GM12878 (cell line): ENCODE data around the gene STXBP3. TPM values are rescaled to one million over a fixed set of nuclear protein-coding genes. Genes with fewer than 3 reads are reported as not detected.

Experiments used
- ATAC-seq: fragments of 200-7000 bp; cut with Tn5 transposase; 3 replicates; pipeline ENCODE4 v1.9.1; 2020; ENCODE audit warnings: mild to moderate bottlenecking, moderate library complexity
- BruUV-seq: library from RNA; stranded (reverse); fragments of 400-500 nt; replicated peaks from 2 replicates; lab custom pipeline; 2021; lab: Mats Ljungman, UMichigan
- CTCF ChIA-PET: fragments of 300-600 bp; sonication (Branson Sonifier 250); formaldehyde crosslinking; extraction: SDS; loops from one replicate; lab custom pipeline; 2021; ENCODE audit warnings: inconsistent platforms; lab: Yijun Ruan, JAX
- POLR2A ChIA-PET: fragments of 350-600 bp; formaldehyde crosslinking; extraction: SDS; loops from one replicate; lab custom pipeline; 2021; ENCODE audit warnings: inconsistent platforms; lab: Charles Lee
- RAD21 ChIA-PET: fragments of 300-600 bp; sonication (Branson Sonifier 250); formaldehyde crosslinking; loops from one replicate; lab custom pipeline; 2023; ENCODE audit warnings: antibody characterized with exemption; ENCODE audit not compliant: unreplicated experiment; lab: Charles Lee
- SMC1A ChIA-PET: fragments of 300-600 bp; sonication (Branson Sonifier 250); formaldehyde crosslinking; loops from one replicate; lab custom pipeline; 2023; ENCODE audit not compliant: unreplicated experiment, uncharacterized antibody; lab: Charles Lee
- DNase-seq: peaks from one replicate; pipeline ENCODE4 v3.0.0-alpha.2; 2011; ENCODE audit warnings: low read depth, low spot score
- FAIRE-seq: peaks from 3 replicates; lab custom pipeline; 2011; peaks lifted over from hg19 to GRCh38; lab: Jason Lieb, UNC
- H2AFZ ChIP-seq: 2 replicates; pipeline ENCODE4 v1.6.0; 2011; ENCODE audit warnings: low read depth, low read length, control low read depth; ENCODE audit not compliant: control insufficient read depth
- H3K27ac ChIP-seq: 2 replicates; pipeline ENCODE4 v1.5.1; 2011; ENCODE audit warnings: control low read depth; ENCODE audit not compliant: control insufficient read depth, insufficient read depth
- H3K27me3 ChIP-seq, 2 experiments: replicated peaks in 1 of 2; 2 replicates each; pipeline versions ENCODE4 v1.6.0 to v1.6.1; 2011; ENCODE audit warnings: low read length in 1 of 2; ENCODE audit not compliant: control insufficient read depth in 2 of 2, insufficient read depth in 2 of 2
- H3K36me3 ChIP-seq, 2 experiments: 2 replicates each; pipeline ENCODE4 v1.5.1; 2011; ENCODE audit warnings: low read length in 1 of 2; ENCODE audit not compliant: control insufficient read depth in 2 of 2, insufficient read depth in 2 of 2
- H3K4me1 ChIP-seq: 2 replicates; pipeline ENCODE4 v1.6.1; 2011; ENCODE audit warnings: mild to moderate bottlenecking, low read length, moderate library complexity, mixed read lengths; ENCODE audit not compliant: control insufficient read depth, insufficient read depth
- H3K4me2 ChIP-seq: 2 replicates; pipeline ENCODE4 v1.6.0; 2011; ENCODE audit warnings: control low read depth; ENCODE audit not compliant: control insufficient read depth, insufficient read depth
- H3K4me3 ChIP-seq: fragments of 200-600 bp; sonication (generic); 2 replicates; pipeline ENCODE4 v1.5.1; 2016
- H3K79me2 ChIP-seq: 2 replicates; pipeline ENCODE4 v1.6.0; 2011; ENCODE audit warnings: low read length; ENCODE audit not compliant: control insufficient read depth, insufficient read depth
- H3K9ac ChIP-seq: 2 replicates; pipeline ENCODE4 v1.8.0; 2011; ENCODE audit warnings: low read length, control low read depth, mixed read lengths; ENCODE audit not compliant: control insufficient read depth, insufficient read depth
- H3K9me3 ChIP-seq: replicated peaks from 3 replicates; pipeline ENCODE4 v1.5.1; 2011; ENCODE audit warnings: mild to moderate bottlenecking, low read length; ENCODE audit not compliant: control insufficient read depth, insufficient read depth
- H4K20me1 ChIP-seq: 2 replicates; pipeline ENCODE4 v1.6.0; 2011; ENCODE audit not compliant: control insufficient read depth, insufficient read depth
- WGBS: methylation state at CpG from one replicate; pipeline ENCODE4 v1.1.6; 2016; ENCODE audit warnings: low lambda C conversion rate; ENCODE audit not compliant: insufficient replicate concordance, insufficient coverage; ENCODE audit errors: missing lambda C conversion rate; 5-methylcytosine and 5-hydroxymethylcytosine counted together
- in situ Hi-C: fragments of 300-500 bp; cut with MboI; formaldehyde crosslinking; loops from 9 replicates; pipeline ENCODE4 v1.14.3; 2018; ENCODE audit warnings: mixed read lengths
- intact Hi-C: fragments of 100-400 bp; cut with micrococcal nuclease; formaldehyde crosslinking; loops from one replicate; pipeline ENCODE4 v1.14.2; 2022; ENCODE audit not compliant: unreplicated experiment
- polyA plus RNA-seq, 11 experiments: library from polyadenylated mRNA; depleted of rRNA in 4 of 11; unstranded in 6 of 11; stranded (reverse) in 5 of 11; fragments of >200 nt; fragmentation: Nextera tagmentation in 4 of 11; fragmentation: Illumina TruSeq in 1 of 11; extraction: Ambion mirVana in 4 of 11; extraction: Trizol in 1 of 11; gene quantifications; 1 replicate in 1 of 11; 2 replicates in 10 of 11; pipeline versions ENCODE4 v1.2.1 to v1.2.3, GENCODE V29; 2011 to 2016; ENCODE audit warnings: inconsistent platforms in 2 of 11, missing spikeins in 2 of 11, low read depth in 1 of 11
- total RNA-seq, 4 experiments: library from RNA; depleted of rRNA in 3 of 4; stranded (reverse); fragments of >200 nt in 3 of 4; fragmentation: Illumina TruSeq in 1 of 4; extraction: Trizol in 1 of 4; gene quantifications; 2 replicates each; pipeline versions ENCODE4 v1.2.1 to v1.2.3, GENCODE V29; 2013 to 2021
- TF ChIP-seq, protein P1 (sequence below): fragments of 450-650 bp; IDR thresholded peaks from 2 replicates; pipeline ENCODE4 v1.6.1; 2016; ENCODE audit warnings: mild to moderate bottlenecking
- TF ChIP-seq, protein P2 (sequence below): IDR thresholded peaks from 2 replicates; pipeline ENCODE4 v1.6.1; 2012; ENCODE audit warnings: improper control_type of control experiment, low read depth, low read length; ENCODE audit not compliant: insufficient replicate concordance

Gene STXBP3
- total and polyA plus RNA-seq, 10 of the 15 experiments (the other 5 are each of a cell fraction or from before 2014, with no cell fraction given), result 19.6 to 35.1 (median 27.3) TPM

DNA sequence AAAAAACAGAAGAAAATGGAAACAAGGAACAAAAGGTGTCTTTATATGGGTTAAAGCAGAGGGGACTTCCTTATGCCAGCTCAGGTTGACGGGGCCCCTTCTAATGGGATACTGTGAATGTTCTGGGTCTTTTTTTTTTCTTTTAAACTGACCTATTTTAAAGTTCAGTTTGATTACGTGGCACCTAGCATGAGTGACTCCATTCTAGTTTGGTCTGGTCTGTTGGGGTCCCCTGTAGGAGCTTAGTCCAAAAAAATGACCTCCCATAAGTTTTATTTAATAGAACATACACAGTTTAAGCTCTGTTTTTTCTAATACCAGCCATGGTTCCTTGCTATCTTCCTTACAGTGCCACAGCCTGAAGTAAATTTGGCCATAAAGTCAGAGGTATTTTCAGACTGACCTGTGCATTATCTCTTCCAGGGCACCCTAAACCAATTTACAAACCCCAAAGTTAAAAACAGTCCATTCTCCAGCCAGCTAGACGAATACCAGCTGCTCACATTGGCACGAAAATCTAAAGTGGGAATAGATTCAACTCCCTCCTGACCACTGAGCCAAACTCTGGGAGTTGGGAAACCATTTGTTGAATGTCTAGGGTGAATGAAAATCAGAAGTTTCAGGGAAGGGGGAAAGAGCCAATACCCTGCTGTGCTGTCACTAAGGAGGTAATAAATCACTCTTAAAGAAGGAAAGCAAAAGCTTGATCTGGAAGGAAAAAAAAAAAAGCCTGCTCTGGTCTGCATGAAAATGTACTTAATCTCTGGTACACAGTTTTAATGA lies 68.1 kb downstream of the STXBP3 start:
- Histone ChIP-seq H3K9me3 (no peaks in the 10 kb centered on the region), H3K4me2 (no peak overlapping the region), H3K36me3 (no peaks in the 10 kb centered on the region), H2AFZ (no peak overlapping the region), H3K4me3 (no peak overlapping the region), H3K4me1 (no peaks in the 10 kb centered on the region), H3K9ac (no peak overlapping the region), H4K20me1 (no peaks in the 10 kb centered on the region), H3K27ac (no peak overlapping the region), H3K79me2 (no peaks in the 10 kb centered on the region), H3K27me3 (no peaks in the 10 kb centered on the region)
- no peak for FAIRE-seq
- DNase-seq, result no peak
- 67% methylated on average over 4 of the region's 4 CpGs for WGBS
- POLR2A ChIA-PET, result no interaction called here
- intact Hi-C loops, result no loop called here
- in situ Hi-C loops, result no loop called here
- no peak for ATAC-seq
- BruUV-seq, result no TSS peak
- RAD21 ChIA-PET, result interaction anchor here (0.6 kb wide), 1 partner anchor 9 kb away, joined by 3 read pairs; no protein-coding TSS in a partner anchor
- SMC1A ChIA-PET, result interaction anchor here (1.3 to 1.4 kb wide), 2 partner anchors 22 to 83 kb away, joined by 3 to 4 read pairs; no protein-coding TSS in a partner anchor
- CTCF ChIA-PET, result interaction anchor here (0.6 to 1.6 kb wide), 3 partner anchors 13 to 304 kb away, joined by 3 to 5 read pairs (median 3); no protein-coding TSS in a partner anchor
- TF ChIP-seq, protein P1, sequence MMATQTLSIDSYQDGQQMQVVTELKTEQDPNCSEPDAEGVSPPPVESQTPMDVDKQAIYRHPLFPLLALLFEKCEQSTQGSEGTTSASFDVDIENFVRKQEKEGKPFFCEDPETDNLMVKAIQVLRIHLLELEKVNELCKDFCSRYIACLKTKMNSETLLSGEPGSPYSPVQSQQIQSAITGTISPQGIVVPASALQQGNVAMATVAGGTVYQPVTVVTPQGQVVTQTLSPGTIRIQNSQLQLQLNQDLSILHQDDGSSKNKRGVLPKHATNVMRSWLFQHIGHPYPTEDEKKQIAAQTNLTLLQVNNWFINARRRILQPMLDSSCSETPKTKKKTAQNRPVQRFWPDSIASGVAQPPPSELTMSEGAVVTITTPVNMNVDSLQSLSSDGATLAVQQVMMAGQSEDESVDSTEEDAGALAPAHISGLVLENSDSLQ, result peak; percentile 8; the same call in 1 of the 2 replicates
- TF ChIP-seq, protein P2, sequence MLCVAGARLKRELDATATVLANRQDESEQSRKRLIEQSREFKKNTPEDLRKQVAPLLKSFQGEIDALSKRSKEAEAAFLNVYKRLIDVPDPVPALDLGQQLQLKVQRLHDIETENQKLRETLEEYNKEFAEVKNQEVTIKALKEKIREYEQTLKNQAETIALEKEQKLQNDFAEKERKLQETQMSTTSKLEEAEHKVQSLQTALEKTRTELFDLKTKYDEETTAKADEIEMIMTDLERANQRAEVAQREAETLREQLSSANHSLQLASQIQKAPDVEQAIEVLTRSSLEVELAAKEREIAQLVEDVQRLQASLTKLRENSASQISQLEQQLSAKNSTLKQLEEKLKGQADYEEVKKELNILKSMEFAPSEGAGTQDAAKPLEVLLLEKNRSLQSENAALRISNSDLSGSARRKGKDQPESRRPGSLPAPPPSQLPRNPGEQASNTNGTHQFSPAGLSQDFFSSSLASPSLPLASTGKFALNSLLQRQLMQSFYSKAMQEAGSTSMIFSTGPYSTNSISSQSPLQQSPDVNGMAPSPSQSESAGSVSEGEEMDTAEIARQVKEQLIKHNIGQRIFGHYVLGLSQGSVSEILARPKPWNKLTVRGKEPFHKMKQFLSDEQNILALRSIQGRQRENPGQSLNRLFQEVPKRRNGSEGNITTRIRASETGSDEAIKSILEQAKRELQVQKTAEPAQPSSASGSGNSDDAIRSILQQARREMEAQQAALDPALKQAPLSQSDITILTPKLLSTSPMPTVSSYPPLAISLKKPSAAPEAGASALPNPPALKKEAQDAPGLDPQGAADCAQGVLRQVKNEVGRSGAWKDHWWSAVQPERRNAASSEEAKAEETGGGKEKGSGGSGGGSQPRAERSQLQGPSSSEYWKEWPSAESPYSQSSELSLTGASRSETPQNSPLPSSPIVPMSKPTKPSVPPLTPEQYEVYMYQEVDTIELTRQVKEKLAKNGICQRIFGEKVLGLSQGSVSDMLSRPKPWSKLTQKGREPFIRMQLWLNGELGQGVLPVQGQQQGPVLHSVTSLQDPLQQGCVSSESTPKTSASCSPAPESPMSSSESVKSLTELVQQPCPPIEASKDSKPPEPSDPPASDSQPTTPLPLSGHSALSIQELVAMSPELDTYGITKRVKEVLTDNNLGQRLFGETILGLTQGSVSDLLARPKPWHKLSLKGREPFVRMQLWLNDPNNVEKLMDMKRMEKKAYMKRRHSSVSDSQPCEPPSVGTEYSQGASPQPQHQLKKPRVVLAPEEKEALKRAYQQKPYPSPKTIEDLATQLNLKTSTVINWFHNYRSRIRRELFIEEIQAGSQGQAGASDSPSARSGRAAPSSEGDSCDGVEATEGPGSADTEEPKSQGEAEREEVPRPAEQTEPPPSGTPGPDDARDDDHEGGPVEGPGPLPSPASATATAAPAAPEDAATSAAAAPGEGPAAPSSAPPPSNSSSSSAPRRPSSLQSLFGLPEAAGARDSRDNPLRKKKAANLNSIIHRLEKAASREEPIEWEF, result no peak
- TF ChIP-seq, all 136 proteins: peak for 1
